RKO (cell line): ENCODE results near the gene SETMAR.

ENCODE experiments used
- DNase-seq: peaks from one replicate; pipeline ENCODE4 v3.0.0-alpha.2; 2016; ENCODE audit warnings: low spot score

SETMAR gene

GRCh38 chr3:4351164-4351855 is 48.1 kb downstream of the SETMAR start:
- DNase-seq: peak; percentile 8

- DNase-seq: no peak
These were observed 48.7 kb downstream of the SETMAR start for GRCh38 chr3:4351872-4352271.

GRCh38 chr3:4355401-4356219 is 52.4 kb downstream of the SETMAR start:
- no peak for DNase-seq

- DNase-seq: no peak
These were observed 53.0 kb downstream of the SETMAR start for GRCh38 chr3:4356220-4356540.

GRCh38 chr3:4356546-4357410 is 53.6 kb downstream of the SETMAR start:
- DNase-seq: no peak

- DNase-seq: no peak
These were observed 55.1 kb downstream of the SETMAR start for GRCh38 chr3:4358273-4358672.

- no peak for DNase-seq
These were observed 56.8 kb downstream of the SETMAR start for GRCh38 chr3:4359805-4360502.

GRCh38 chr3:4360817-4361216 is 57.6 kb downstream of the SETMAR start:
- no peak for DNase-seq

GRCh38 chr3:4362523-4362922 is 59.4 kb downstream of the SETMAR start:
- DNase-seq: no peak
